ENCODE measurements around the gene MCAT.
"Not testable (repeated sequence)": the region's sequence is repeated elsewhere in the genome, so short reads cannot be mapped to it uniquely, and the experiment has no call there.

Gene MCAT

DNA sequence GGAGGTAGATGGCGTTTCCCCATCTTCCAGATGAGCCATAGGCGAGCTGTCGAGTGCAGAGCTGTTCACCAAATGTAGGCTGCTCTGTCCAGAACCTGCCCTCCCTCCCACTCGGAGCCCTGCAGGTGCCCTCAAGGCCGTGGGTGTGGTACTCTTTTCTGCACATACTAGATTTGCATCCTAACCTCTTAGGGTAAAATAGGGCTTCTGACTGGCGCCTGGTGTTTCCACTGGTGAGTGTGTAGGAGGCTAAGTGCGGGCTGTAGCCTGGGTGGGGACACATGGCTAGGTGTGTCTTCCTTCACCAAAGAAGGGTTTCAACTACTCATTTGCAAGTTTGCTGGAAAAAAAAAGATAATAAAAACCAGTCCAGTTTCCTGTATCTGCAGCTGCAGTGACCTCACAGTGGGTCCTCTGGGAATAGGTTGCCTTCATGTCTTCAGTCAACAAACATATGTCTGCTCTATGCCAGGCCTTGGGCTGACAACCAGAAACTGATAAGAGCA, 24.2 kb downstream of the MCAT start:
- DNase-seq = no peak

DNA sequence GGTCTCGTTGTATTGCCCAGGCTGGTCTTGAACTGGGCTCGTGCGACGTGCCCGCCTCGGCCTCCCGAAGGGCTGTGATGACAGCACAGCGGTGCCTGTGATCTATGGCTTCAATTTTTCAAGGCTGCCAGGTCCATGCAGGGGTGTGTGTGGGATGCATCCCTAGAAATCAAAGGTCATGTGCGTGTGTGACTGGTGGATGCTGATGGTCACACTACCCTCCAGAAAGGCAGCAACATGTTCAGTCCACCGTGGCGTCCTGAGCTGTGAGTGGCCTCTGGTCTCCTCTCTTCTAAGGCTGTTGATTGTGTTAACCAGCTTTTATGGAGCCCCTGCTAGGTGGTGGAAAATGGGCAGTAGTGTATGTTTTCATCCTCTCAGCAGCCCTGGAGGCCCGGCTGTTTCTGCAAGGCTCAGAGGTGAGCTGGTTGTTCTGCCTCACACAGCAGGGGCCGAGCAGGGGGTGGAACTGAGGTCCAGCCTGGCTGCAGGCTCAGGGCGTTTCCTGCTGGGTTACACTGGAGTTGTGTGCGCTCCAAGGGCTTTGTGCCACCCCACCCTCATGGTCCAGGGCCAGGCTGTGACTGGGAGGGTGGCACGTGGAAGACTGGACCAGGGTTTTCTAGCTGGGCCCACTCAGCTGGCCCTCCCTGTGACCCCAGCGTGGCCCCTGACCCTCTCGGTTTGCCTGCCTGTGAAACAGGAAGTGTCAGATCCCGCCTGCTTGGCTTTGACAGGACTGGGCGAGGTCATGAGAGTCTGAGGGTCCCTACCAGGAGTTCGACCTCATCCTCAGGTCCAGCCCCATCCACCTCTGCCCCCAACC, 25.0 kb downstream of the MCAT start:
- no peak for DNase-seq

- DNase-seq = no peak
Observed at GRCh38 chr22:43116932-43117331, 26.3 kb downstream of the MCAT start.

DNA sequence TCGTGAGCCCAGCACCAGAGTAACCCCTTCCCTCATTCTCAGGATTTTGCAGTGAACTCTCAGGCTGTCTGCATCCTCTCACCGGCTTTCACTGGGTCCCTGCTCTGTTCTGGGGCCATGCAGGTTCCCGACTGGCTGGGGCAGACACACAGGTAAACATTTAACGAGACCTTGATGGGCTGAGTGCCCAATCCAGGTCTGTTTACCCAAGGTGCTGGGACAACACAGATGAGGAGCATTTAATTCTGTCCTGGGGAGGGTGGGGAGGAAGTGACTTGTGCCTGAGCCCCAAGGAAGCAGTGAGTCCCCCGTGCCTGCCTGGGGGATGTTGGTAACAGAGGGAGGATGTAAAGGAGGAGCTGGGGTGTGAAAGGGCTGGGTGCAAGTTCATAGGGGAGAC, 28.2 kb downstream of the MCAT start:
- no peak for DNase-seq

DNA sequence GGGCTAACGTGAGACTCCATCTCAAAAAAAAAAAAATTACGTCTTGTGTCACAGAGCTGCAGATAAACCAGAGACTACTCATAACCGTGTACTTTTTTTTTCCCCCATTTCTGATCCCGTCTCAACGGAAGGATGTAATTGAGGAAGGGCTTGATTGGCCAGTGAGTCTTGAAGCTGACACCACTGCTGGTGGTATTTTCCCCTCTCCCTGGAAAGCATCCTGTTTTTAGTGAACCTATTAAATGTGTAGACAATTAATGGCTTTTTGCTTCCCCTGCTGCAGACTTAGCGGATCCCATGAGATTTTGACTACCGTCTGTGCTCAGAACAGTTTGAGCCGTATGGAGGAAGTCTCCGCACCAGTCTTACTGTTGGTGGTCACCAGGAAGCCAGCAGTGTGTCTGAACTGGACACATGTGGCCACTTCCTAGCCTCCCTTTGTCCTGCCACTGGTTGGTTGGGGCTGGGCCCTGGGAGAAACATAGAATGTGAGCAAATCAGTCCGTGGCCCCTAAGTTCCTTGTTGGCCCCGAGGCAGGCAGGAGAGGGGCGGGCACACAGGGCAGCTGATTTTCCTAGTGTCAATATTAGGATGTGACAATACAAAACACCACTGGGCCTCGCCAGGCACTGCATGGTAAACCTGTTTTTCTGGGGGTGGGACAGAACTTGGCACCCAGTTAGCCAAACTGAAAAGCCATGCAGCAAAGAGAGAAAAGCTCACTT, 29.5 kb downstream of the MCAT start:
- DNase-seq = peak in 1 of 2 donors; percentile 30

DNA sequence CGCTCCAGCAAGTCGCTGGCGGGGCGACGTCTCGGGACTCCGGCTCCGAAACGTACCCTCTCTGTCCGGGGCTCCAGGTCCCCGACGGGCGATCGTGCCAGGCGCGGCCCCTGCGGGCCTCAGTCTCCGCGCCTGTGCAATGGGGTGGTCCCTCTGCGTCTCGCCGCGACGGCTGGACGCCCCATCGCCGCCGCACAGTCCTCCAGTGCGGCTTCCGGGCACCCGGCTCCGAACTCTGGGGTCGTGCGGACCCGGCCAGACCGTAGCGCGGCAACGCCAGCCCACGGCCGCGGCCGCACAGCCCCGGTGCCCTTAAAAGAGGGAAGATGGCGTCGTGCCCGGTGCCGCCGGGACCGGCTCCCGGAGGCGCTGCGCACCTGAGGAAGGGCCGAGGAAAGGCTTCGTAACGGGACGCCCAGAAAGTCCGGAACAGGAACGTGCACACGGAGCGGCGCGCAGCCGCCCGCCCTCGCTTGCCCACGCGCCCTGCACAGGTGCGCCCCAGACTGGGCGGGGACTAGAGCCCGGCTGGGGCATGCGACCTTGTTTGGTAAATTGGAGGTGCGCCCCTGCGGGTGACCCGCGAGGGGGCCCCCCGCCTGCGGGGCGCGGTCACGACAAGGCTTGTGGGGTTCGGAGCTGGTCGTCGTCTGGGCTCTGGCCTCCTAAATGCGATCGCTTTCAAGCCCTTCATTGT, 32.1 kb downstream of the MCAT start:
- no peak for DNase-seq

DNA sequence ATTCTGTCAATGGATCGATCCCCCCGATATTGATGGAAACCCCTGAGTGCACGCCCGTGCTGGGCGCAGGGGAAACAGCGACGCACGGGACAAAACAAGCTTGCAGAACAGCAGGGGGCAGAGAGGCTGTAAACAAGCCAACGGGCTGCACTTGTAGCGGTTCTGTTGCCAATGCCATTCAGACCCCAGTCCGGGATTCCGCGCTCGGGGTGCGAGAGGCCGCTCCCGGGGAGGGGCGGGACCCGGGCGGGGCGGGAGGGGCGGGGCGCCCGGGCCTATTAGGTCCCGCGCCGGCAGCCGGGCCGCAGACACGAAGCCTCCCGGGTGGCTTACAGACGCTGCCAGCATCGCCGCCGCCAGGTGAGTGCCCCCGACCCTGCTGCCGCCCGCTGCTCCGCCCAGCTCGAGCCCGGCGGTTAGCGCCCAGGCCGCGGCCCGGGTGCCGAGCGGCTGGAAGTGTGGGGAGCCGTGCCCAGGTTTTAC, 32.7 kb downstream of the MCAT start, which contains the start of gene BIK:
Gene BIK (plus strand): TSS at position 307 of the 483 bp plus-strand sequence. CDS start 13,273 bp downstream, outside the sequence.
- peak in 1 of 2 donors; percentile 35 for DNase-seq

- no peak for DNase-seq
Observed at GRCh38 chr22:43109921-43110443, 33.2 kb downstream of the MCAT start.

DNA sequence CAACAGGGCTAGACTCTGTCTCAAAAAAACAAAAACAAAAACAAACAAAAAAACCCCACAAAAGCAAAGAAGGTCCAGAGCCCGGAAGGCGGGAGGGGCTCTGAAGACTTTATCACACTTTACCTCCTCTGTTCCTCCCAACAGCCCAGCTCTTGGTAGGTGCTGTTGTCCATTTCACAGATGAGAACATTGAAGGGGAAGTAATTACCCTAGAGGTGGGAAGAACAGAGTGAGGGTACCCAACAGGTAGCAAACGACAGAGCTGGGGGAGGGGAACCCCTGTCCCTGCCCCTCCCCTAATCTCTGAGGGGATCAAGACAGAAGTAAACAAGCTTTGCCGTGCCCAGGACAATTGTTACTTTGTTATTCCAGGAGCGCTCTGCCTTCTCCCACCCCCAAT, 33.7 kb downstream of the MCAT start:
- DNase-seq = no peak

GRCh38 chr22:43106302-43106701, 36.9 kb downstream of the MCAT start:
- no peak for DNase-seq

DNA sequence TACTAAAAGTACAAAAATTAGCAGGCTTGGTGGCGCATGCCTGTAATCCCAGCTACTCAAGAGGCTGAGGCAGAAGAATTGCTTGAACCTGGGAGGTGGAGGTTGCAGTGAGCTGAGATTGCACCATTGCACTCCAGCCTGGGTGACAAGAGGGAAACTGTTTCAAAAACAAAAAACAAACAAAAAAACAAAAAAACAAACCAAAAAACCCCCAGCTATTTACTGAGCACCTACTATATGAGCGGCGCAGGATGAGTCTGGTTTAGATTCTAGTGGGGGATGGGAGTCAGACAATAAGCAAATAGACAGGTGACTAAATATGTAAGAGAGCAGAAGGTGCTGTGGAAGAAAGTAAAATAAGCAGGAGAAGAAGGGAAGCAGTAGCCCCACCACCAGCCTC, 38.2 kb downstream of the MCAT start:
- DNase-seq = not testable (repeated sequence)

- peak; percentile 27 to 33 for DNase-seq
Observed at GRCh38 chr22:43104056-43104625, 39.1 kb downstream of the MCAT start.

GRCh38 chr22:43101306-43101705, 41.9 kb downstream of the MCAT start:
- DNase-seq = no peak

DNA sequence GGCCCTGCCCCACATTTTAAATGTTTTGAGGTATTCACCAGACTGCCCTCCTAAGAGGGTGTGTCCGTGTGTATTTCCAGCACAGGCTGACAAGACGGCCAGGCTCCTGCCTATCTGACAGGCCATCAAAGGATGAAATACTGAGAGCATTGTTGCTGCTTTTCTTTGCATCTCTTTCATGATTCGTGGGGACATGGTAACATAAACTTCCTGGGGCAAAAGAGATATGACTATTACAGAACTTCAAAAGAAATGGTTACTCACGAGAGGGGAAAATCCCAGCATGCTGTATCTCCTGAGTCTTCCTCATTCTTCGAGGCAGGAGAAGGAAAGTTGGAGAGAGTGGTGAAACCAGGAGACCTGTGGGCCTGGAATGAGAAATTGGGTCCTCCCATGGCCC, 43.0 kb downstream of the MCAT start:
- peak in 1 of 2 donors; percentile 37 for DNase-seq

- no peak for DNase-seq
Observed at GRCh38 chr22:43099095-43099494, 44.1 kb downstream of the MCAT start.

- DNase-seq = no peak
Observed at GRCh38 chr22:43098356-43098755, 44.8 kb downstream of the MCAT start.

DNA sequence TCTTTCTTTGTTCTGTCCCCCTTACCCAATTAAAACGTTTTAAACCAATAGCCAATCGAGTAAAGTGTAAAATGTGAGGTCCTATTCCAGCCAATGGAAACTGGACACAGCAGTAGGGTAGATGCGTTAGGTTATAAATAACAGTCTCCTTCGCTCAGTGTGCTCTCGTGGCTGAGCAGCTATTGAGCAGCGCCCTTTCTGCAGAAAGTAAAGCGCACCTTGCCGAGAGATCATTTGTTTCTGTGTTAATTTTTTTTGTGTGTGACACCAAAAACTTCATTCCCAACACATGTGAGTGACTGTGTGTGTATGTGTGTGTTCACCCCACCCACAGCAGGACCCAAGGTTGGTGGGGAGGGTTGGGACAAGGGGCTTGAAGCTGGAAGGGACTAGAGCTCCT, 46.8 kb downstream of the MCAT start:
- DNase-seq = no peak

- no peak for DNase-seq
Observed at GRCh38 chr22:43094551-43094950, 48.6 kb downstream of the MCAT start.

DNA sequence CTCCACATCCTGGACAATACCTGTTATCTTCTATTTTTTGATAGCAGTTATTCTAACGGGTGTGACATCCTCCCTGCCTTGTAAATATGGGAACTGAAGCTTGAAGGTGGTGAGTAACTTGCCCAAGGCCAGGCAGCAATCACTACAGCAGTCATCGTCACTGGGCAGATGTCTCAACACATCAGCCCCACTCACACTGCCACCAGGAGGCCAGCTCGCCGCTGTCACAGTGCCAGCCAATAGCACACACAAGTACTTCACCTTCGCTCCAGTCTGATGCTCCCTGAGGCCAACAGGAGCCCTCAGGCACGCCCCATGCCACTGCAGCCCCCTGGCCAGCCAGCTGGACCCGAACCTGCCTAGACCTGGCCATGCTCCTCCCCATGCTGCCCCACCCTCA, 49.1 kb downstream of the MCAT start:
- DNase-seq = peak; percentile 88 to 95

GRCh38 chr22:43092085-43092484, 51.1 kb downstream of the MCAT start:
- DNase-seq = peak; percentile 34 to 47

DNA sequence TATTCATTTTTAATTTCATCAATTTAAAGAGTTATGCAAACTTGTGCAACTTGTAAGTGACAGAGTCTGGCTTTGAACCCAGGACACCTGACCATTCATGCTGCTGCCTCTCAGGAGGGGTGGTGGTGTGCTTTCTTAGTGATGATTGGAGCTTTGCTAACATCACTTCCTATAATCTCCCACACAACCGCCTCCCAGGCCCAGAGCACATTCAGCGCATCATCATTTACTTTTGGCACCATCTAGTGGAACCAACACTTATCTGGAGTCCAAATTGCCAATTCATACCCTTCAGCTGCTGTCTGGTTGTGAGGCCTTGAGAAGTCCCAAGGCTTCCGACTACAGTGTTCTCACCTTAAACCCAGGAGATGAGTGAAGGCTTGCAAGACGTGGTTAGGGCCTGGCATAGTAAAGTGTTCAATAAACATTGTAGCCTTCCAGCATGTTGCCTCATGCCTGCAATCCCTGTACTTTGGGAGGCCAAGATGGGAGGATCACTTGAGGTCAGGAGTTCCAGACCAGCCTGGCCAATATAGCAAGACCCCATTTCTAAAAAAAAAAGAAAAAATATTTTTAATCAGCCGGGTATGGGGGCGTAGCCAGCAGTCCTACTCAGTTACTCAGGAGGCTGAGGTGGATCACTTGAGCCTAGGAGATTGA, 52.9 kb downstream of the MCAT start:
- peak; percentile 93 to 94 for DNase-seq
